SHP77 (cell line): Measurements from ENCODE around the gene KHDC1L.
"Not testable (repeated sequence)": the region's sequence is repeated elsewhere in the genome, so short reads cannot be mapped to it uniquely, and the experiment has no call there.

Experiments used
- DNase-seq, 2 experiments: peaks; one replicate each; lab custom pipeline; 2025; lab: John Stamatoyannopoulos, UW

KHDC1L gene

GRCh38 chr6:73225396-73225795 is at the start of gene KHDC1L:
Gene KHDC1L (minus strand): TSS chr6:73225496. CDS start chr6:73225408, 88 bp downstream.
- no peak for DNase-seq

GRCh38 chr6:73269296-73269695 is 44.0 kb upstream of the KHDC1L start:
- DNase-seq = not testable (repeated sequence)

- DNase-seq = not testable (repeated sequence)
Measured at GRCh38 chr6:73268896-73269295, 43.6 kb upstream of the KHDC1L start.

- no peak for DNase-seq
Measured at GRCh38 chr6:73264446-73264845, 39.1 kb upstream of the KHDC1L start.

- no peak for DNase-seq
Measured at GRCh38 chr6:73263570-73263909, 38.2 kb upstream of the KHDC1L start.

- peak; percentile 16 to 51 for DNase-seq
Measured at GRCh38 chr6:73262671-73263569, 37.6 kb upstream of the KHDC1L start, which contains the start of gene KHDC1. Gene KHDC1 (minus strand): TSS chr6:73263196. CDS start chr6:73242517, 20,679 bp downstream.

- no peak for DNase-seq
Measured at GRCh38 chr6:73258721-73259120, 33.4 kb upstream of the KHDC1L start.

GRCh38 chr6:73254323-73254722 is 29.0 kb upstream of the KHDC1L start:
- DNase-seq = not testable (repeated sequence)

GRCh38 chr6:73252703-73253102 is 27.4 kb upstream of the KHDC1L start:
- DNase-seq = no peak

- no peak for DNase-seq
Measured at GRCh38 chr6:73250016-73250415, 24.7 kb upstream of the KHDC1L start.

GRCh38 chr6:73248192-73248903 is 23.1 kb upstream of the KHDC1L start:
- DNase-seq = no peak

GRCh38 chr6:73242001-73242400 is 16.7 kb upstream of the KHDC1L start:
- DNase-seq = no peak

- DNase-seq = no peak
Measured at GRCh38 chr6:73240730-73241129, 15.4 kb upstream of the KHDC1L start.

- no peak for DNase-seq
Measured at GRCh38 chr6:73236144-73236750, 11.0 kb upstream of the KHDC1L start.

- no peak for DNase-seq
Measured at GRCh38 chr6:73234733-73235132, 9.4 kb upstream of the KHDC1L start.

- not testable (repeated sequence) for DNase-seq
Measured at GRCh38 chr6:73233971-73234370, 8.7 kb upstream of the KHDC1L start.

- no peak for DNase-seq
Measured at GRCh38 chr6:73233048-73233447, 7.8 kb upstream of the KHDC1L start.

- no peak for DNase-seq
Measured at GRCh38 chr6:73231986-73232391, 6.7 kb upstream of the KHDC1L start.

GRCh38 chr6:73227606-73228255 is 2.4 kb upstream of the KHDC1L start:
- DNase-seq = no peak

- no peak for DNase-seq
Measured at GRCh38 chr6:73216859-73217258, 8.4 kb downstream of the KHDC1L start.

- no peak for DNase-seq
Measured at GRCh38 chr6:73209117-73209516, 16.2 kb downstream of the KHDC1L start.

GRCh38 chr6:73207221-73207837 is 18.0 kb downstream of the KHDC1L start:
- no peak for DNase-seq
